ENCODE data around the gene ISM1. TPM values are rescaled to one million over a fixed set of nuclear protein-coding genes. Genes with fewer than 3 reads are reported as not detected.

The ISM1 gene
- polyA plus RNA-seq, 3 donors = not detected

DNA sequence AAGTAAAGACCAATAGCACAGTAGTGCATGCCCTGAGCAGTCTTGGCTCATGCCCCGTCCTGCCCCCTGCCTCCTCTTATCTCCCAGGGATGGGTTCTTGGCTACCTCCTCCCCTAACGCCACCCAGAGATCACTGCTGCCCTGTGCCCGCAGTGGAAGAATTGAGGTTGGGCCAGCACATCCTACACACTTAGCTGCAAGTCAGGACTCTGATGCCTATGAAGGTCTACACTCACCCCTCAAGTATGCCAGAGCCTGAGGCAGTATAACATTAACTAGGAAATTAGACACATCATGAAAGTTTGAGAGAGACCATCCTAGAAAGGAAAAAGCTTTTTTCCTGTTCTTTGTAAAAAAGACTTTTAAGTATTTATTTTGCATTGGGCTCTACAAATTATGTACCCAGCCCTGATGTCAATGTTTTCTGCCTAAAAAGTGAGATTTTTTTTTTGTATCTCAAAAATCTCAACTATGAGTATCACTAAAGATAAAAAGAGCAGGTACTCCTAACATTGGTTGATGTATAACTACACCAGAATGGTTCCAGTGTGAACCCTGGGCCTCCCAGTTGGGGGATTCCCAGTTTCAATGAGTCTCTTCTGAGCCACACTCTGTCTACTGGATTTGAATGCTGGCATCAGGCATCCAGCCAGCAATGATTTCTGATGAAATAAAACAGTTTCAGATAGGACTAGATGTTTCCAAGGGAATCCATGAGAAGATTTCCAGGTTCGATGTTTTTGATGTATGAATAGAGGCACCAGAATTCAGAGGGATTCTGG, 115.4 kb downstream of the ISM1 start:
- DNase-seq = no peak
- Histone ChIP-seq H3K4me3 (replicated peaks in 1 of 3; ENCODE audit: low read depth in 2 of 3, low read length in 3 of 3) (no peak overlapping the region), H3K9me3 (replicated peaks in 1 of 2; ENCODE audit: control insufficient read depth in 1 of 2, insufficient read depth in 1 of 2, low read length in 2 of 2) (no peaks in the 10 kb centered on the region), H2AFZ (ENCODE audit: insufficient read depth, low read depth, low read length, poor library complexity, severe bottlenecking) (no peak overlapping the region), H3K27me3 (ENCODE audit: control insufficient read depth in 2 of 2, insufficient read depth in 2 of 2, low read length in 2 of 2) (no peaks in the 10 kb centered on the region), H3K4me1 (ENCODE audit: control insufficient read depth in 1 of 2, insufficient read depth in 2 of 2, low read length in 2 of 2) (no peaks in the 10 kb centered on the region), H3K9ac (ENCODE audit: insufficient read depth, low read length, poor library complexity, severe bottlenecking) (no peak overlapping the region), H3K36me3 (replicated peaks in 1 of 2; ENCODE audit: control insufficient read depth in 1 of 2, insufficient read depth in 2 of 2, low read length in 2 of 2) (no peaks in the 10 kb centered on the region), H3K79me2 (ENCODE audit: insufficient read depth, low read length) (no peaks in the 10 kb centered on the region), H3K4me2 (replicated peaks; ENCODE audit: extremely low read depth, low read length, poor library complexity, severe bottlenecking) (no peak overlapping the region), H3K27ac (ENCODE audit: low read depth in 1 of 2, low read length in 2 of 2) (no peak overlapping the region), H4K20me1 (ENCODE audit: insufficient read depth, low read length) (no peaks in the 10 kb centered on the region)
- no peak for TF ChIP-seq CTCF (IDR thresholded peaks at IDR 0.05)
- Mint-ChIP-seq H3K27ac (no peak overlapping the region), H3K36me3 (no peaks in the 10 kb centered on the region), H3K4me1 (no peaks in the 10 kb centered on the region), H3K4me3 (no peak overlapping the region), H3K27me3 (ENCODE audit: low read depth in 3 of 3) (no peaks in the 10 kb centered on the region), H3K9me3 (peaks cover 0 to 4% (median 0%) of the 10 kb centered on the region in 7 donors)
- intact Hi-C loops (cut with micrococcal nuclease) = no loop called here
- WGBS (ENCODE audit: insufficient coverage) = 93% methylated on average over 4 of the region's 4 CpGs

DNA sequence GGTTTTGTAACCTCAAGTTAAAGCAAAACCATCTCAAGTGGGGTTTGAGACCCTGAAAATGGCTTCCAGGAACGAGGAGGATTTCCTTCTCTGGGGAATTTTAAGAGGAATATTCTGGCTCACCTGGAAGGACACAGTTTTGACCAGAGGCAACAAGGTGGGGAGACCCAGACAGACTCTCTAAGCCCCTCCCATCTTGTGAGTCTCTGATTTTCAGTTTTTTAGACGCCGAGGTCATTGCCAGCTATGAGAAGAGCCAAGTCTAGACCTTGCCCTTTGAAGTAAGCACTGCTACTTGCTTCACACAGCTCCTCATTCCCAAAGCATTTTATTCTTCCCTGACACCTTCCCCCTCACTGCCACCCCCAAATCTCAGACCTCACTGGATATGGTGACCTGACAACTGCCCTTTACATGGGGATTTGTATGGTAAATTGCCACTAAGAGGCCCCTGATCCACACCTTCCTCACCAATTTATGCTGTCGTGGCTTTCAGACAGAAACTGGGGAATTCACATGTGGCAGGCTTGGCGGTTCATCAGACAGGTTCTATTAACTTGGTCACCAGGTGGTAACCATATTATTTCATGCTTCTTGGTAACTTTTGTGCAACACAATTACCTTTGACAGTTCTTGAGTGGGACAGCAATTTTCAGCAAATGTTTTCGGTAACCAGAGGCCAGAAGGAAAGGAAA, 116.2 kb downstream of the ISM1 start:
- Histone ChIP-seq H3K27me3 (ENCODE audit: control insufficient read depth in 2 of 2, insufficient read depth in 2 of 2, low read length in 2 of 2) (no peaks in the 10 kb centered on the region), H2AFZ (ENCODE audit: insufficient read depth, low read depth, low read length, poor library complexity, severe bottlenecking) (no peak overlapping the region), H3K4me1 (ENCODE audit: control insufficient read depth in 1 of 2, insufficient read depth in 2 of 2, low read length in 2 of 2) (no peaks in the 10 kb centered on the region), H3K79me2 (ENCODE audit: insufficient read depth, low read length) (no peaks in the 10 kb centered on the region), H3K9ac (ENCODE audit: insufficient read depth, low read length, poor library complexity, severe bottlenecking) (no peak overlapping the region), H3K27ac (ENCODE audit: low read depth in 1 of 2, low read length in 2 of 2) (no peak overlapping the region), H4K20me1 (ENCODE audit: insufficient read depth, low read length) (no peaks in the 10 kb centered on the region), H3K36me3 (replicated peaks in 1 of 2; ENCODE audit: control insufficient read depth in 1 of 2, insufficient read depth in 2 of 2, low read length in 2 of 2) (no peaks in the 10 kb centered on the region), H3K9me3 (replicated peaks in 1 of 2; ENCODE audit: control insufficient read depth in 1 of 2, insufficient read depth in 1 of 2, low read length in 2 of 2) (no peaks in the 10 kb centered on the region), H3K4me3 (replicated peaks in 1 of 3; ENCODE audit: low read depth in 2 of 3, low read length in 3 of 3) (no peak overlapping the region), H3K4me2 (replicated peaks; ENCODE audit: extremely low read depth, low read length, poor library complexity, severe bottlenecking) (no peak overlapping the region)
- Mint-ChIP-seq H3K36me3 (no peaks in the 10 kb centered on the region), H3K27me3 (ENCODE audit: low read depth in 3 of 3) (peaks cover 0 to 2% (median under 1%) of the 10 kb centered on the region in 3 donors), H3K9me3 (peaks cover 0 to 8% (median 1%) of the 10 kb centered on the region in 7 donors), H3K4me1 (no peaks in the 10 kb centered on the region), H3K4me3 (no peak overlapping the region), H3K27ac (no peak overlapping the region)
- no peak for TF ChIP-seq CTCF (IDR thresholded peaks at IDR 0.05)
- WGBS (ENCODE audit: insufficient coverage) = 97% methylated on average over 6 of the region's 6 CpGs
- intact Hi-C loops (cut with micrococcal nuclease) = no loop called here
- DNase-seq = no peak
